HEK293 (cell line): ENCODE measurements around the gene CRACDL.

Experiments
- CTCF ChIA-PET: fragments of 350-600 bp; formaldehyde crosslinking; extraction: SDS; loops from one replicate; lab custom pipeline; 2021; ENCODE audit warnings: antibody characterized with exemption; lab: Yijun Ruan, JAX
- POLR2A ChIA-PET: fragments of 300-600 bp; formaldehyde crosslinking; extraction: SDS; loops from one replicate; lab custom pipeline; 2020; ENCODE audit warnings: antibody characterized with exemption, inconsistent platforms; lab: Yijun Ruan, JAX
- H3K27ac ChIP-seq: fragments of 200-500 bp; sonication (Bioruptor generic); 2 replicates; pipeline ENCODE4 v1.5.1; 2014; ENCODE audit warnings: low read depth, low read length, control low read depth, inconsistent platforms; ENCODE audit errors: extremely low read depth
- H3K36me3 ChIP-seq, 2 experiments: fragments of 200-500 bp in 1 of 2; sonication (Bioruptor generic) in 1 of 2; 1 replicate in 1 of 2; 2 replicates in 1 of 2; pipeline ENCODE4 v1.5.1; 2014 to 2017; ENCODE audit warnings: inconsistent platforms in 2 of 2, low read length in 2 of 2; ENCODE audit not compliant: control insufficient read depth in 2 of 2, insufficient read depth in 1 of 2
- H3K4me1 ChIP-seq: fragments of 200-500 bp; sonication (Bioruptor generic); 2 replicates; pipeline ENCODE4 v1.5.1; 2014; ENCODE audit warnings: mild to moderate bottlenecking, low read length, inconsistent platforms; ENCODE audit not compliant: control insufficient read depth, insufficient read depth
- H3K4me3 ChIP-seq: 2 replicates; pipeline ENCODE4 v1.5.1; 2011; ENCODE audit warnings: low read depth, mild to moderate bottlenecking, control low read depth, low read length, moderate library complexity
- H3K9me3 ChIP-seq: fragments of 200-500 bp; sonication (Bioruptor generic); 2 replicates; pipeline ENCODE4 v1.5.1; 2014; ENCODE audit warnings: low read depth, low read length, inconsistent platforms; ENCODE audit not compliant: control insufficient read depth, insufficient read depth
- ELK4 ChIP-seq: IDR thresholded peaks from 2 replicates; pipeline ENCODE4 v1.6.1; 2011; ENCODE audit warnings: mild to moderate bottlenecking, low read depth, low read length, borderline replicate concordance
- GLI4 ChIP-seq: fragments of 450-650 bp; formaldehyde crosslinking; IDR thresholded peaks from 2 replicates; pipeline ENCODE4 v1.5.1; 2016; ENCODE audit warnings: missing biosample characterization, missing genetic modification characterization
- IKZF3 ChIP-seq: fragments of 450-650 bp; IDR thresholded peaks from 2 replicates; pipeline ENCODE4 v1.5.0; 2018; ENCODE audit warnings: missing biosample characterization, mild to moderate bottlenecking, missing genetic modification characterization, moderate library complexity
- KLF17 ChIP-seq: fragments of 450-650 bp; formaldehyde crosslinking; IDR thresholded peaks from 2 replicates; pipeline ENCODE4 v1.5.1; 2016; ENCODE audit warnings: missing biosample characterization, missing genetic modification characterization
- TSHZ1 ChIP-seq: fragments of 450-650 bp; formaldehyde crosslinking; IDR thresholded peaks from 2 replicates; pipeline ENCODE4 v1.5.1; 2016; ENCODE audit warnings: missing biosample characterization, missing genetic modification characterization, borderline replicate concordance
- WT1 ChIP-seq: fragments of 450-650 bp; formaldehyde crosslinking; IDR thresholded peaks from 2 replicates; pipeline ENCODE4 v1.5.1; 2016; ENCODE audit warnings: missing biosample characterization, missing genetic modification characterization
- ZFP41 ChIP-seq: fragments of 450-650 bp; formaldehyde crosslinking; IDR thresholded peaks from 2 replicates; pipeline ENCODE4 v1.5.1; 2016; ENCODE audit warnings: missing biosample characterization, missing genetic modification characterization, borderline replicate concordance
- ZIC2 ChIP-seq: fragments of 450-650 bp; formaldehyde crosslinking; IDR thresholded peaks from 2 replicates; pipeline ENCODE4 v1.5.1; 2016; ENCODE audit warnings: missing biosample characterization, missing genetic modification characterization
- ZNF184 ChIP-seq: fragments of 450-650 bp; IDR thresholded peaks from 2 replicates; pipeline ENCODE4 v1.5.1; 2018; ENCODE audit warnings: missing biosample characterization, mild to moderate bottlenecking, missing genetic modification characterization
- ZNF211 ChIP-seq: fragments of 450-650 bp; formaldehyde crosslinking; IDR thresholded peaks from 2 replicates; pipeline ENCODE4 v1.5.1; 2016; ENCODE audit warnings: low read depth, missing biosample characterization, missing genetic modification characterization
- ZNF221 ChIP-seq: fragments of 450-650 bp; formaldehyde crosslinking; IDR thresholded peaks from 2 replicates; pipeline ENCODE4 v1.5.1; 2017; ENCODE audit warnings: missing biosample characterization, missing genetic modification characterization, borderline replicate concordance
- ZNF266 ChIP-seq: fragments of 450-650 bp; formaldehyde crosslinking; IDR thresholded peaks from 2 replicates; pipeline ENCODE4 v1.5.1; 2016; ENCODE audit warnings: missing biosample characterization, missing genetic modification characterization, low read depth
- ZNF354C ChIP-seq: fragments of 450-650 bp; formaldehyde crosslinking; IDR thresholded peaks from 2 replicates; pipeline ENCODE4 v1.5.1; 2016; ENCODE audit warnings: missing biosample characterization, missing genetic modification characterization, low read depth, borderline replicate concordance
- ZNF362 ChIP-seq: fragments of 450-650 bp; formaldehyde crosslinking; IDR thresholded peaks from 2 replicates; pipeline ENCODE4 v1.5.1; 2016; ENCODE audit warnings: missing biosample characterization, missing genetic modification characterization
- ZNF394 ChIP-seq: fragments of 450-650 bp; formaldehyde crosslinking; IDR thresholded peaks from 2 replicates; pipeline ENCODE4 v1.5.1; 2016; ENCODE audit warnings: missing biosample characterization, missing genetic modification characterization, mild to moderate bottlenecking, moderate library complexity, borderline replicate concordance
- ZNF398 ChIP-seq: fragments of 450-650 bp; formaldehyde crosslinking; IDR thresholded peaks from 2 replicates; pipeline ENCODE4 v1.5.1; 2017; ENCODE audit warnings: missing biosample characterization, missing genetic modification characterization
- ZNF416 ChIP-seq: fragments of 450-650 bp; formaldehyde crosslinking; IDR thresholded peaks from 2 replicates; pipeline ENCODE4 v1.5.1; 2016; ENCODE audit warnings: missing biosample characterization, missing genetic modification characterization
- ZNF48 ChIP-seq: fragments of 450-650 bp; formaldehyde crosslinking; IDR thresholded peaks from 2 replicates; pipeline ENCODE4 v1.5.1; 2016; ENCODE audit warnings: missing biosample characterization, missing genetic modification characterization
- ZNF501 ChIP-seq: fragments of 450-650 bp; formaldehyde crosslinking; IDR thresholded peaks from 2 replicates; pipeline ENCODE4 v1.5.1; 2016; ENCODE audit warnings: missing biosample characterization, missing genetic modification characterization
- ZNF521 ChIP-seq: fragments of 450-650 bp; formaldehyde crosslinking; IDR thresholded peaks from 2 replicates; pipeline ENCODE4 v1.5.1; 2017; ENCODE audit warnings: missing biosample characterization, mild to moderate bottlenecking, missing genetic modification characterization
- ZNF529 ChIP-seq: fragments of 450-650 bp; formaldehyde crosslinking; IDR thresholded peaks from 2 replicates; pipeline ENCODE4 v1.5.1; 2017; ENCODE audit warnings: missing genetic modification characterization, missing biosample characterization; ENCODE audit not compliant: insufficient replicate concordance
- ZNF585B ChIP-seq: fragments of 450-650 bp; formaldehyde crosslinking; IDR thresholded peaks from 2 replicates; pipeline ENCODE4 v1.5.1; 2016; ENCODE audit warnings: missing biosample characterization, missing genetic modification characterization
- ZNF610 ChIP-seq: fragments of 450-650 bp; formaldehyde crosslinking; IDR thresholded peaks from 2 replicates; pipeline ENCODE4 v1.5.1; 2016; ENCODE audit warnings: missing biosample characterization, missing genetic modification characterization, borderline replicate concordance
- ZNF623 ChIP-seq: fragments of 450-650 bp; formaldehyde crosslinking; IDR thresholded peaks from 2 replicates; pipeline ENCODE4 v1.5.1; 2016; ENCODE audit warnings: missing biosample characterization, missing genetic modification characterization
- ZNF677 ChIP-seq: fragments of 450-650 bp; IDR thresholded peaks from 2 replicates; pipeline ENCODE4 v1.5.0; 2018; ENCODE audit warnings: missing biosample characterization, mild to moderate bottlenecking, missing genetic modification characterization, moderate library complexity
- ZNF776 ChIP-seq: fragments of 450-650 bp; formaldehyde crosslinking; IDR thresholded peaks from 2 replicates; pipeline ENCODE4 v1.5.0; 2017; ENCODE audit warnings: missing biosample characterization, missing genetic modification characterization, borderline replicate concordance

Gene CRACDL

GRCh38 chr2:98750593-98751282, 185.3 kb downstream of the CRACDL start:
- Histone ChIP-seq H3K4me1 (no peaks in the 10 kb centered on the region), H3K27ac (no peak overlapping the region), H3K9me3 (no peaks in the 10 kb centered on the region; the same call in 1 of the 2 replicates), H3K36me3 (no peaks in the 10 kb centered on the region), H3K4me3 (no peak overlapping the region)
- ChIA-PET CTCF (no interaction called here), POLR2A (no interaction called here)
- TF ChIP-seq ZNF416 (tag by site-specific recombination) (no peak), ZNF521 (no peak), ZNF48 (tag by site-specific recombination) (no peak), ZNF266 (no peak), ZNF501 (no peak), ZNF221 (tag by site-specific recombination) (no peak), WT1 (tag by site-specific recombination) (no peak), ZNF354C (tag by site-specific recombination) (no peak), ZNF362 (tag by site-specific recombination) (no peak), ZNF529 (tag by site-specific recombination) (no peak), ZIC2 (no peak), ZFP41 (tag by site-specific recombination) (no peak), KLF17 (tag by site-specific recombination) (no peak), ZNF585B (tag by site-specific recombination) (no peak), GLI4 (no peak), ELK4 (no peak), ZNF776 (tag by site-specific recombination) (no peak)

GRCh38 chr2:98749066-98749450, 187.0 kb downstream of the CRACDL start:
- H3K36me3 ChIP-seq = no peaks in the 10 kb centered on the region
- no peaks in the 10 kb centered on the region for H3K4me1 ChIP-seq
- ChIA-PET CTCF (interaction anchor here (0.8 kb wide), 1 partner anchor 9 kb away, joined by 6 read pairs; no protein-coding TSS in a partner anchor), POLR2A (no interaction called here)
- no peaks in the 10 kb centered on the region; the same call in 1 of the 2 replicates for H3K9me3 ChIP-seq
- H3K27ac ChIP-seq = no peak overlapping the region
- no peak overlapping the region for H3K4me3 ChIP-seq
- TF ChIP-seq ZNF677 = no peak
- TF ChIP-seq ZNF610 (tag by site-specific recombination) = no peak
- no peak for TF ChIP-seq ZNF211 (tag by site-specific recombination)
- no peak for TF ChIP-seq TSHZ1 (tag by site-specific recombination)
- no peak for TF ChIP-seq ZNF623 (tag by site-specific recombination)
- no peak for TF ChIP-seq ZNF184 (tag by site-specific recombination)
- TF ChIP-seq ZNF362 (tag by site-specific recombination) = no peak
- TF ChIP-seq ZNF398 = no peak
- TF ChIP-seq IKZF3 (tag by site-specific recombination) = no peak
- no peak for TF ChIP-seq ZNF394 (tag by site-specific recombination)
